NCI-H2107 treated with DMSO at 0.1 percent for 48 hours (cell line): ENCODE data around the gene USP2.
A peak's percentile ranks its signal among the peaks of the same experiment; 100 is the strongest.

Source experiments
- DNase-seq: peaks from one replicate; lab custom pipeline; 2025; ENCODE audit not compliant: unreplicated experiment; lab: John Stamatoyannopoulos, UW

Gene USP2

DNA sequence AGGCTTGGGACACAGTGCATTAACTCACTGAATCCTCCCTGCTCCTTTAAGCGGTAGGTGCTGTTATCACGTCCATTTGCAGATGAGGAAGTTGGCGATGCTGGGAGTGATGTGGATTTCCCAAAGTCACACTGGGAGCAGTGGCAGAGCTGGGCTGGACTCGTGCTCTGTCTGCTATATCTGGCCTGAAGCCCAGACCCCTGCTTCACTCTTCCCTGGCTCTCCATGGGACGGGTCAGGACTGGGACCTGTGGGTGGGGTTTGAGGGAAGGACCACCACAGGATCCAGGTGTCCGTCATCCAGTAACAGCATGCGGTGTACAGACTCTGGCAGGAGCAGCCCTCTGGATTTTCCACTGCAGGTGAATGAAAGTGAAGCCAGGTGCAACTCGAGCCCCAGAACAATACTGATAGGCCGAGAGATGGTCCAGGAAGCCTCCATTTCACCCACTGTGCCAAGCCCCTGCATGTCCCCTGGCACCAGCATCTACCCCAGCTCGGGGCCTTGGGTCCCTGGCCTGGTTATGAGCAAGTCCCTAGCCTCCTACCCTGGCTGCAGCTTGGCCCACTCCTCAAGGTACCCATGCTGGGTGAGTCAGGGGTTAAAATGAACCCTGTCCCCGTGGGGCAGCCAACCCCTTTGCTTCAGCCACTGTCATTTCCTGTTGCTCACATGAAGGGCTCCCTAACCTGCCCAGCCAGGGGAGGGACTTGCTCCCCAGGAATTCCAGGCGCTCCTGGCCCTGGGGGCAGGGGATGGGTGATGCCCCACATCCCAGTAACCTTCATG is 4.2 kb downstream of the USP2 start:
- no peak for DNase-seq

DNA sequence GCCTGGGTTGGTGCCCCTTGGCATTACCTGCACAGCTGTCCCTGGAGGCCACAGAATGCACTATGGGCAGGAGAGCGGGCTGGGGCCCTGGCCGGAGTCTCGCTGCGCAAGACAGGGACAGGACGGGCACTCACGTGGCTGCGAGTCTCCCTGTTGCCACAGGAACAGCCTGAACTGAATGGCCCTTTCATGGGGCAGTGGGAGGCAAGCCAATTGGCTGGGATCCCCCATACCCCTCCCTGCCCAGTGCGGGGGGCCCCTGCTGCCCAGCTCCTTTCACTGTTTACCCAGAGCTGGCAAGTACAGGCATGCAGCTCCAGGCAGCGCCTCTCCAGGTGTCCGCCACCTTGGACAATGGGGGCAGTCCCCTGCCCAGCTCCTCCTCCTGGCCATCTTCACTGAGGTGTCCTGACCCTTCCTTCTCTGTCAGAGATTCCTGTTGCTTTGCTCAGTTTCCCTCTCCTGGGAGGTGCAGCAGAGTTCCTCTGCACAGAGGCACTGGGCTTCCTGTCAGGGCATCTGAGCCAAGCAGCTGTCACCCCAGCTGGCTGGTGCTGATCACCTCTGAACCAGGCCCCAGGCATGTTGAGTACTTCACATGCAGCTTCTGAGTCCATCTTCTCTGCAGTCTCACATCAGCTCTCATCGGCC is 5.2 kb downstream of the USP2 start:
- DNase-seq: no peak

DNA sequence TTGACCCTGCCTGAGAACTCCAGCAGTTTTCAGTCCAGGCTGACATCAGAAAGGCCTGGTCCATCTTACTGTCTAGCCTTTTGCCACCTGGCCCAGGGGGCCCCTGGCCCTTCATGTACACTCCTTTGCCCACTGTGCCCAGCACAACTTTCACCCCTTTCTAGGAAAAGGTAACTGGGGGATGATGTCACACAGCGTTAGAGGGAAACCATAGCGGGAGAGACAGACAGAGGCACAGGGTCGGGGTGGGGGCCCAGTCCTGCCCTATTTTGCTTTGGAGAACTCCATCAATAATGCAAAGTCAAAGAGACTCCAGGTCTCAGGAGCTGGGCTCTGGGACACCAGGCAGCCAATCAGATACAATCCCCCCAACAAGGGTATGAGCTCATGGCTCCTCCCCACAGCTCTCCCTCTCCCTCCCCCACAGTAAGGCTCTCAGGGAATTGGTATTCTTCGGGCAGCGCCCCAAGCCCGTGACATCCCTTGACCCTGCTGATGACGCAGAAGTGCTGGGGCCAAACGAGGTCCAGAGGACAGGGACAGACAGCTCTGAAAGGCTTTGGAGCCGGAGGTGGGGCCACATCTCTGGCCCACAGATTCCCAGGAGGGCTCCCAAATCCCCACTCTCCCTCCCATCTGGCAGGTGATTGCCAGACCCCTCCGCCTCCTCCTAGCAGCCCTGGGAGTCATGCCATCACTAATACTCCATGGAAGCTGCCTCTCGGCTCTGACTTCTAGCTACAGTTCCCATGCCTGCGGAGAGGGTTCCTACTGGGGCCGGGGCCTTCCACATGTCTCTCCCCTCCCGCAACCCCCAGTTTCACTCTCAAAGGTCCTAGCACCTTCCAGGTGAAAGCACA is 5.9 kb downstream of the USP2 start:
- DNase-seq: no peak

DNA sequence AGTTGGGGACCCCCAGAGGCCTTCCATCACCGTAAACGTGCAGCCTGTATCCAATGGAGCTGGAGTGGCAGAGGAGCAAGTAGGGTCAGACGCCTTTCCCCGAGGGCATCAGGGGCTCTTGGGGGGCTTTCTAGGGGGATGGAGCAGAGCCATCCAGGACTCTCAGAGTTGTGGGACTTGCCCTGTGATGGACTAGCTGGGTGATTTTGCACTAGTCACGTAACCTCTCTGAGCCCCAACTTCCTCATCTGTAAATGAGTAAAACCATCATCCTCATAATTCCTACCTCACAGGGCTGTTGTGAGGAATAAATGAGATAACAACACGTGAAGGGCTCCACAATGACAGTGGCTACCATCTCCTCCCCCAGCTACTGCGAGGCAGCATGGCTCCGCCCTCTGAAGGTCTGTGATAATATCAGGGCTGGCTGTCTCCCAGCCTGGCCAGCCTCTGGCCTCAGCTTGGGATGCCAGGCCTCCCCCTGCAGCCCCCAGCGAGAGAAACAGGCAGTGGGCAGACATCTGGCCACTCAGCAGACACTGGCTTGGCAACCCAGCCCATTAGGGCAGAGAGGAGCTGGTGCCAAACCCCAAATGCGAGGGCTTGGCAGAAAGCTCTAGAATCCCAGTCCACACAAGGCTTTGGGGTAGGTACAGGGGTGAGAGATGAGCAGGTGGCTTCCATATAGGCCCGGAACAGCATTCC is 6.7 kb downstream of the USP2 start:
- no peak for DNase-seq

DNA sequence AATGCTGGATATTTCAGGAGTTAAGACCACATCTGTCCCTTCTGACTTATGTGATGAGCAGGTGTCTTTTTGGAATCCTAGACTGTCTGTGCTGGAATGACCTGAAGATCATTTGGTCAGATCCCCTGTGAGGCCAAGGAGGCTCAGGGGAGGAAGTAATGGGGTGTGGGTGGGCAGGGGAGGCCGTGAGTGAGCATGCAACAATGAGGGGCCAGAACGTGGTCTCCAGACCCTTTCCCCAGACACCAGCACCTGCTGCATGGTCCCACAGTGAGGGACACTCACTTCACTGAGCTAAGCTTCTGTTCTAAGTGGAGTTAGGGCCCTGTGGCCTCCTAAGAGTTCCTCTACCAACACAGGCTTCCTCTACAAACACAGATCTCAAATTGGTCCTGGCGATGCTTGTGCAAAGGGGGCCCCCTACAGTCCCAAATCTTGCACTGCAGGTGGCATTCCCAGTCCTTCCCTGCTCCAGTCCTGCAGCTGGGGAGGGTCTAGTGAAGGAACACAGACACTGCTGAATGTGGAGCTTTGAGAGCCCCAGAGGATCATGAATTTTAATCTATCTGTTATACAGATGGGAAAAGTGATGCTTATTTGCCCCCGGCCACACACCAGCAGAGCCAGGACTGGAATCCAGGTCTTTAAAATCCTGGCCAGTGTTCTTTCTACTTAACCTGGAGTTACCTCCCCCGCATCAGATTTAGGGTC is 7.4 kb downstream of the USP2 start:
- peak; percentile 56 for DNase-seq

DNA sequence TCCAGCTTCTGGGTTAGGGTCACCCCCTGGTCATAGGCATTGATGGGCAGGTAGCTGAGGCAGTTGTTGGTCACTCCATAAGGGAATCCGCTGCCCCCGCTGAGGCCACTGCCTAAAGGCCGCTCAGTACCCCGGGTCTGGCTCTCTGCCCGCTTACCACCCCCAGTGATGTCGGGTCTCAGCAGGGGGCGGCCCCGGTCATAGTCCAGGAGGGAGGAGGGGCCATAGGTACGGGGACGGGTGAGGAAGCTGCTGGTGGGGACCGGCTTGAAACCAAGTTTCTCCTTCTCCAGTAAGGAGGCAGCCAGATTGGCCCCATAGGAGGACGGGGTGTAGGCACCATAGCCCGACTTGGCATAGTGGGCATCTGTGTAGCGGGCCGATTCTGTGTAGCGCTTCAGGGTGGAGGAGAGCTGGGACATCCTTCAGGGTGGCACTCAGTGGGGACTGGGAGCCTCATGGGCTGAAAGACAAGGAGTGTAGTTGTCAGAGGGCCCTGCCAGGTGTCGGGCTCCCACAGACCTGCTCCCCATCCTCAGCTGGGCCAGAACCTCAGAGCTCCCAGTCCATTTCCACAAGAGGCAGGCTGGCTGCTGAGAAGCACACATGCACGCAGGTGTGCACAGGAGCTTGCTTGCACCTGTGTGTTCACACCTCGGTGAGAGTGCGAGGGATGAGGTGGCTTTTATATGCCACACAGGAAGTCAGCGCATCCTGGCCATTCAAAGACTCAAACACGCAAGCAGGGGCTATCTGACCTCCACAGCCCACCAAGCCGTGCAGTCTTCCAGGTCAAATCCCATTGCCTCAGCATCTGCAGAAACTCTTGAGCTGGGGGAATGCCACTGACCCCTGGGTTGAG is 8.2 kb downstream of the USP2 start:
- no peak for DNase-seq

DNA sequence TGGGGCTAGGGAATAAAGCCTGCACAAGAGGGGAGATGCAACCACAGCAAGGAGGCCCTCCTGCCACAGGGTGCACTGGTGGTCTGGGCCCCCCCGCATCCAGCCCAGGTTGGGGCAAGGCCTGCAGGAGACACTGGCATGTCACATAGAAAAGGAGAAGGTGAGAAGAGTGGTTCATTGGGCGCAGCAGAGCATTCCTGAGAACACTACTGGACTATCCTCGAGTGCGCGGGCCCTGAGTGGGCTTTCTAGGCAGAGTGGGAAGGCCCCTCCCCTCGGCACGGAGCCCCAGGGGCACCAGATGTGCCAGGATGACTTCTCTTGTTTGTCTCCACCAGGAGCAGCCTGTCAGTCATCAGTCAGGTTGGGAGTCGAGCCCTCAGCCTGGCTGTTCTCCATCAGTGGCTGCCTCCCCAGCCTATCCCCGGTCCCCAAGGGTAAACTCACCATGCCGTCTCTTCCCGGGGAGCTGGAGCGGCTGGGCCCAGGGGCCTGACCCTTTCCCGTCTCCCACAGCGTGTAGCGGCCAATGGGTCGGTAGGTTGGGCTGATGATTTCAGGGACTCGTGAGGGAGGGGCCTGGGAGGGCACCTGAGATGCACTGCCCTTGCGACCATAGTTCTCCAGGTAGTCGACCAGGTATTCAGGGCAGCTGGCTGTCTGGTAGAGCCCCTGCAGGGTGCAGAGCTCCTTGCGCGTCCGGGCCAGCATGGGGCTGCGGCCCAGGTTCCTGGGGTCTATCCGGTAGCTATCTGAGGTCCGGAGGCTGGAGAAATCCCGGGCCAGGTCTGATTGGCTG is 9.0 kb downstream of the USP2 start:
- no peak for DNase-seq

DNA sequence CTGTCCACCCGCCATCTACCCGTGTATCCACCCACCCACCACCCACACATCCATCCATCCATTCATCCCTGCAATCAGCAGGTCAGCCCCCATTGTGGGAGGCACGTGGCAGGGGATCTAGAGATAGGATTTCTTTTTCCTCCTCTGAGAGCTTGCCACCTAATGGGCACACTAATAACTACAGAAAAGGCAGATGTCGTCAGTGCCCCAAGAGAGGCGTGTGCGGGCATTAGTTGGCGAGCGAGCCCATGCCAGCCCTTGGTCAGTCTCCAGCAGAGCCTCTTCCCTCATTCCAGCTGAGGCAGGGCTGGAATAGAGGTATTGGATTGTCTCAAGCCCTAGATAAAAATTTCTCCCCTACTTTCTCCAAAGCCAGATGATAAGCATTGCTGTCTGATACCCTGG is 9.7 kb downstream of the USP2 start:
- DNase-seq: peak; percentile 54

DNA sequence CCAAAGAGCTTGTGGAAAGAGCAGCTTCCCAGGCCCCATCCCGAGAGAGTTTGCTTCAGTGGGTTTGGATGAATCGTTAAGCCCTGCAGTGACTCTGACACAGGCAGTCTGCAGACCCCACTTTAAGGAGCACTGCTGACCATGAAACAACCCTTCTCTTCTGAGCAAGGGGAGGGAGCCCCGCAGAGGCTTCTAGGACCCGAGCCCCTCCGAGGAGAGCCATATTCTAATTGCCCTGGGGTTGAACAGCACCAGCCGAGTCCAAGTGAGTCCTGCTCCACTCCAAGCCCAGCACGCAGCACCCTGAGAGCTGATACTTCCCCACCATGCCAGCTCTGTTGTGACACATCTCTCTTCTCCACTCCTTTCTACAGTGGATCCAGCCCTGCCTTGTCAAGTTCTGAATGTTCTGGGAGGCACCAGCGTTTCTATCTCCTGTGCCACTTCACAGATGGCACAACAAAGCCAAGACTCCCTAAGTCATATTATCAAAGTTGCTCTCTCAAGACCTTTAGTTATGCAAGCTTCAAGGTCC is 10.4 kb downstream of the USP2 start:
- no peak for DNase-seq

DNA sequence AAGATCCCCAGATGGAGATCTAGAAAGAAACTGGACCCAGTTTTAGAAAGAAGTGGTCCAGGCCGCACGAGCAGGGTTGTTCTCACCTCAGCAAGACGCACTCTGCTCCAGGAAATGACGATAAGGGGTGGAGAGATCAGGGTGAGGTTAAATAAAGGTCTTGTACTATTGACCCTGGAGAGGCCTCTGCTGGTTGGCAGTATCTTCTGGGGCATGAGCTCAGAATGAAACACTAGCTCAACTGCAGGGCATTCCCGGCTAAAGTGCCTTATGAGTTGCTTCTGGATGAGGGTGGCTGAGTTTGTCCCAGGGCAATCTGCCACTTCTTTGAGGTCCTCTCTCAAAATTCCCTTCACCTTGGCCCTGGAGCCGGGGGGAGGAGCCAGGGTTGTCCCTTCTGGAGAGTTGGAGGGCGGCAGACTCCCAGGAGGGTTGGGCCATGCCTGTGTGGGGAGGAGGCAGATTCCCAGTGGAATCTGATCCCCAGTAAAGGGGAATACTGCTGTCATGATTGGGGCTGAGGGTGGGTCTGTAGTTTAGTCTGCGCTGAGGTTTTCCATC is 10.9 kb downstream of the USP2 start:
- DNase-seq: no peak

DNA sequence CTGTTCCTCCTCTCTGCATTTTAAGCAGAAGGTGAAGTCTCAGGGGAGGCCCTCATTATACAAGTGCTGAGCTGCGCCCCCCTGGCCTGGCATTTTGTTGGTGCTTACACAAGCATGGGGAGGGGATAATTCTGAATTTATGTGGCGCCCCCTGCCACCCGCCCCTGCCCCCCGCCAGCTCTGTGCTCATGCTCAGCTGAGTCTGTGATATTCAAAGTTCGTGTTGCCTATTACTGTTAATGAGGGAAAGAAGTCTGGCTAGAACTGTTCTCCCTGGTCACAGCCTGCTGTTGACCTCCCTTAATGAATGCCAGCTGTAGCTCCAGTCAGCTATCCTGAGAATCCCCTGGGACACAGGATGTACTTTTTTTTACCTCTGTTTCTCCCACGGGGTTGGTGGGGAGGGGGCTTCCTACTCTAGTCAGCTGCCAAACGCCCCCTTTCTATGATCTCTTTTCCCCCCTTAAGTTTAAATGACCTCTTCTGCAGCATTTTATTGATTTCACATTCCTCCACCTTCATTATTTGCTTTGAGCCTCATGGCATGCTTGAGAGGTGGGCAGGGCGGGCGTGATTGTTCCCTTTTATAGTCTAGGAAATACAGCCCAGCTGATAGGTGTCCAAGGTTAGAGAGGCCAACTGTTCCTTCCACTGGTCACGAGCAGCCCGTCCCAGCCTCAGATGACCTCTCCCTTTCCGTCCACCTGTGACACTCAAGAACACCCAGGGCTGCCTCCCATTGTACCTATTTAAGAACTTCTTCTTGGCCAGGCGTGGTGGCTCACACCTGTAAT is 12.2 kb downstream of the USP2 start:
- DNase-seq: no peak

DNA sequence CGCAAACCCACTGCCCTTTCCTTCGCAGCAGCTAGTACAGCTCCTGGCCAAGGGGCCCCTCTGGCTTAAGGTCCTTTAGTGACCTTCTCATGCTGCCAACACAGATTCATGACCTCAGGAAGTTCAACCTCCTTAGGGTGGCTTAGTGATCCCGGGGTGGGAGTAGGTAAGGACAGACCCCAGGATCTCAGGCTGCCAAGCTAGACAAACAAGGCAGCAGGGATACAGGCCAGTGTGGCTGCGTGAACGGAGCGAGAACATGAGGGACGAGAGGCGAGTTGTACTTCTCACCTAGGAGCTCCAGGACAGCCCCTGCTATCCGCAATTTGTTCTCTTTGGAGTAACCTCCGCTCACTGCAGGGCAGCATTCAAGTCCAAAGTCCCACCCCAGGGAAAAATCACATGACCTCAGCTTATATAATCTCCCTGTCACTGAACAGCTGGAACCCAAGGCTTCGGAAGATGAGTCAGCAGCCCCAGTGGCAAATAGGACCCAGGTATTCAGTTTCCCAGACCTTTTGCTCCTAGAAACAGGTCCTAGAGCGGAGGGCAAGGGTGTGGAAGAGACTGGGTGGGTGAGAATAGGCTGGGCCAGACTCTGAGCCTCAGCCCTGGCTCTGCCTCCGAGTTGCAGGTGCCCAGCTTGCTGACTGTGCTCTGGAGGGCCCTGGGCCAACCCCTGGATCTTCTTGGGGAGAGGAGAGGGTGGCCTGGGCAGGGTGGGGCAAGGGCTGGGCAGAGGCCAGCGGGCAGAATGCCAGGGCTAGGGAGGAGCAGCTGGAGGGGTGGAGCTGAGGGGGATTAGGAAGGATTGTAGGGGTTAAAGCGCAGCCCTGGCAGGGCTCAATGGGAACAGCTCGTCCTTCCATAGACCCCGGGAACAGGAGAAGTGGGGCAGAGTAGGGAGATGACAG is 13.1 kb downstream of the USP2 start:
- DNase-seq: no peak

DNA sequence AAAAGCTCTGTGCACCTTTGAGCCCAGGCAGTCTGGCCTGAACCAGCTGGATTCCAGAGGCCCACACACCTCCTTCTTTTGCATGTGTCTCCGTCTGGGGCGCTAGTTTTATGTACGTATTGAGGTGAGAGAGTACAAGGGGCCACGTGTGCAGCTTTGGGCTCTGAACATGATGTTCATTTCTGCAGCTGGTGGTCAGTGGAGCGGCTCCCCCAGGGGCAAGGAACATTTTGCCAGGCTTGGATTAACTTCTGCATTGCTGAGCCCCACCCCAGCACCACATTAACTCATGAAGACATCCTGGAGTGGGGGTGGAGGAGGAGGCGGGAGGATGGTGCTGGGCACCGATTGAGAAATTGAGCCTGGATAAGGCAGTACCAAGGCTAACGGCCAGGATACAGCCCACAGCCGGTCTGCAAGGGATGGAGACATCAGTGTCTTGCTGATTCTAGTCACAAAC is 13.8 kb downstream of the USP2 start:
- DNase-seq: no peak

DNA sequence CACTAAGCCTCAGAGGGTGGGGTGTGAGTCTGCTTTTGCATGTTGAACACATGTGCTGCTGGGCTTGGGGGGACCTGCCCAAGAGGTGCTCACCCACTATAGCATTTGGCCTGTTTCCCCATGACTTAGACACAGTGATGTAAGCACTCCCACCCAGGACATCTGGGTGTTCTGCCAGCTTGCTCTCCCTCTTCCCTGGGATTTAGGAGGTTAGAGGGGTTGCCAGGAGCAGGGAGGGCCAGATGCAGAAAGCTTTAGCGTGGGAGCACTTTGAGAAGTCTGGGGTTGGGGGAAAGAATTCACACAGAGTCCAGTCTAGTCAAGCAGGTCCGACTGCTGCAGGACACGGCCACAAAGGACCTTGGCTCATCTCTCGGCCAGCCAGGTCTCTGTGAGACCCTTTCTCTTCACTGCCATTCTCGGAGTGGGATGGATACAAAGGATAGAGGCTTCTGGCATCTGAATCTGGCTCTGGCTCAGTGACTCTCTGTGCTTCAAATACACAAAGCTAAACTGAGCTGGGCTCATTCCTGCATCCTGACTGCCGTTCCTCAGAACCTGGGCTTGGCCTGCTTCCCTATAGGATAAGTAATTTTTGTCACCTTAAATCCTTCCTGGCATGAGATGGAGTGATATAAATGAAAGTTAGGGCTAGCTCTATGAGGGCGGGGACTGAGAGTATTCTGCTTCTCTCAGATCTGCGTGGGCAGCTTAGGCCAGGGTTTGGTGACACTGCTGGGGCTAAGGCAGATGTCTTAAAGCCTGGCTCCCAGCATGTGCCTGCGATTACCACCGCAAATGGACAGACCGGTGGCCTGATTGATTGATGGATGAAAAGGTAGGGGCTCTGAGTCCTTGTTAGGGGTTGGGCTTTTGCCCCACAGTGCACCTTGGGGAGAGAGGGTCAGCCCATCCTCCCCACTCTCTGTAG is 14.5 kb downstream of the USP2 start:
- DNase-seq: no peak

DNA sequence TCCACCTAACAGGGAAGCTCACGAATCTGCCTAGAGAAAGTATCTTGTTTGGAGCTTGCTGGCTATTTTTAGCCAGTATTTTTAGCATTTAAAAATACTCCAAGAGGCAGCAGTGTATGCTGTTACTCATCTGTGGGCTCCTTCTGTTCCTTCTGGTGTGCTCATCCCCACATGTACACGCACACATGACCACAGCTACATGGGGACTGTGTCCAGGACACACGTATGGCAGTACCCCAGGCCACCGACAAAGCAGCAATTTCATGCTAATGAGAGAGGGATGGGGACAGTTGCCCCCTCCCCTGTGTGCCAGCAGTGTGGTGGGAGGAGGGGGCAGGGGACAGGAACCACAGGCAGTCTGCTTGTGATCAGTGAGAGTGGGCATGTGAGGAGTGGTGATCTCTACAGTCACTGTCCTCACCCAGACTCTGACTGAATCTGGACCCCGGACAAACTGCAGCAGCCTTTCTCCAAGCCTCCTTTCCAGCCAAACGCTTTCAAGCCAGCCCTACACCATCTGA is 16.4 kb downstream of the USP2 start:
- no peak for DNase-seq
